Upper lobe of left lung (tissue), 6 donors: ENCODE results near the gene UBE2D3. TPM values are rescaled to one million over a fixed set of nuclear protein-coding genes. Genes with fewer than 3 reads are reported as not detected.

Experiments used
- ATAC-seq, 2 donors: fragments of 200-7000 bp; cut with Tn5 transposase; one replicate each; pipeline ENCODE4 v1.9.1; 2022; ENCODE audit warnings: mild to moderate bottlenecking in 2 of 2, moderate library complexity in 2 of 2; ENCODE audit not compliant: low FRiP score in 2 of 2
- DNase-seq, 2 donors: peaks; one replicate each; pipeline ENCODE4 v3.0.0-alpha.2; 2019 to 2020
- H3K27ac ChIP-seq, 4 donors: fragments of 200-600 bp; sonication (generic); one replicate each; pipeline ENCODE4 v1.5.1; 2016 to 2019
- H3K27me3 ChIP-seq, 4 donors: fragments of 200-600 bp; sonication (generic); one replicate each; pipeline ENCODE4 v1.5.1; 2017 to 2019
- H3K36me3 ChIP-seq, 4 donors: fragments of 200-600 bp; sonication (generic); one replicate each; pipeline ENCODE4 v1.5.1; 2016 to 2019
- H3K4me1 ChIP-seq, 4 donors: fragments of 200-600 bp; sonication (generic); one replicate each; pipeline ENCODE4 v1.5.1; 2018 to 2019
- H3K4me3 ChIP-seq, 4 donors: fragments of 200-600 bp; sonication (generic); one replicate each; pipeline ENCODE4 v1.5.1; 2017 to 2019; ENCODE audit warnings: mild to moderate bottlenecking in 2 of 4, moderate library complexity in 1 of 4
- H3K9me3 ChIP-seq, 4 donors: fragments of 200-600 bp; sonication (generic); one replicate each; pipeline ENCODE4 v1.5.1; 2018 to 2019
- CTCF ChIP-seq, 6 experiments: fragments of 450-650 bp in 4 of 6; fragments of 200-600 bp in 2 of 6; sonication (generic) in 2 of 6; IDR thresholded peaks; one replicate each; pipeline ENCODE4 v1.5.1; 2016 to 2019; ENCODE audit warnings: antibody characterized with exemption in 6 of 6
- EP300 ChIP-seq, 4 donors: sonication (generic); formaldehyde crosslinking; IDR thresholded peaks; one replicate each; pipeline ENCODE4 v1.5.1; 2017; ENCODE audit warnings: antibody characterized with exemption in 4 of 4, control low read depth in 2 of 4
- POLR2A ChIP-seq, 4 donors: fragments of 450-650 bp; IDR thresholded peaks; one replicate each; pipeline ENCODE4 v1.5.1; 2016 to 2017; ENCODE audit warnings: antibody characterized with exemption in 4 of 4, mild to moderate bottlenecking in 2 of 4
- POLR2AphosphoS5 ChIP-seq, 2 donors: sonication (generic); formaldehyde crosslinking; IDR thresholded peaks; one replicate each; pipeline ENCODE4 v1.5.1; 2017; ENCODE audit warnings: antibody characterized with exemption in 2 of 2
- WGBS, 2 donors: methylation state at CpG; one replicate each; pipeline ENCODE4 v1.1.5; 2017 to 2018; 5-methylcytosine and 5-hydroxymethylcytosine counted together
- total RNA-seq, 6 donors: library from RNA; depleted of rRNA in 4 of 6; stranded (reverse); fragments of >200 nt in 4 of 6; gene quantifications; one replicate each; pipeline versions ENCODE4 v1.1.0 to v1.2.1, GENCODE V29; 2016 to 2021
- donor health status: DM: no; HTN: no; CAD: no; lungs with moderate emphysema.
- donor health status: DM: no; HTN: yes; CAD: no; lungs with severe emphysema.

The UBE2D3 gene
- total RNA-seq, 6 donors from 2014 or later = 215 to 376 (median 317) TPM

DNA sequence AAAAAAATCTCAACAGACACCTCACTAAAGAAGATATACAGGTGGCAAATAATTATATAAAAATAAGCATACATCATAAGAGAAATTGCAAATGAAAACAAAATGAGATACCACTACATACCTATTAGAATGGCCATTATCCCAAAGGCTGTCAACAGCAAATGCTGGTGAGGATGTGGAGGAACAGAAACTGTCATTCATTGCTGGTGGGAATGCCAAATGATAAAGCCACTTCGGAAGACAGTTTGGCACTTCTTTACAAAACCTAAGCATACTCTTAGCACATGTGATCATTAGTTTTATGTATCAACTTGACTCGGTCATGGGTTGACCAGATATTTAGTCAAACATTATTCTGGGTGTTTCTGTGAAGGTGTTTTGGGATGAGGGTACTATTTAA, 53.1 kb downstream of the UBE2D3 start:
- Histone ChIP-seq H3K27ac (no peak overlapping the region), H3K9me3 (no peaks in the 10 kb centered on the region), H3K36me3 (no peaks in the 10 kb centered on the region), H3K4me3 (no peak overlapping the region), H3K27me3 (no peaks in the 10 kb centered on the region), H3K4me1 (peaks cover 0 to 4% (median 0%) of the 10 kb centered on the region in 4 donors)
- TF ChIP-seq EP300 (IDR thresholded peaks at IDR 0.05) (no peak), POLR2A (IDR thresholded peaks at IDR 0.05) (no peak), POLR2AphosphoS5 (IDR thresholded peaks at IDR 0.05) (no peak), CTCF (IDR thresholded peaks at IDR 0.05) (no peak)
- 58 to 62% methylated on average over 2 of the region's 2 CpGs for WGBS, 2 donors
- DNase-seq = no peak
- ATAC-seq = no peak

DNA sequence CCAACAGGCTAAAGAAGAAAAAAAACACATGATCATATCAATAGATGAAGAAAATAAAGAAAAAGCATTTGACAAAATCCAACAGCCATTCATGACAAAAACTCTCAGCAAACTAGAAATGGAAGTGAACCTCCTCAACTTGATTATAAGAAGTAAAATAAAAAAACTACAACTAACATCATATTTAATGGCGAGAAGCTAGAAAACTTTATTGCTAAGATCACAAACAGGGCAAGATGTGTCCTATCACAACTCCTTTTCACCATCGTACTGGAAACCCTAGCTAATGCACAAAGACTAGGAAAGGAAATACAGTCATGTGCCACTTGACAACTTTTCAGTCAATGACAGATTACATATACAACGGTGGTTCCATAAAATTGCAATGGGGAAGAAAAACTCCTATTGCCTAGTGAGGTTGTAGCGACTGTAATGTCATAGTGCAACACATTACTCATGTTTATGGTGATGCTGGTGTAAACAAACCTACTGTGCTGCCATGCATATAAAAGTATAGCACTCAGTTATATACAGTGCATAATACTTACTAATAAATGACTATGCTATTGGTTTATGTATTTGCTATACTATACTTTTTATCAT, 54.5 kb downstream of the UBE2D3 start:
- DNase-seq = no peak
- H3K4me3 ChIP-seq = no peak overlapping the region
- no peak overlapping the region for H3K27ac ChIP-seq
- no peaks in the 10 kb centered on the region for H3K27me3 ChIP-seq
- no peak for ATAC-seq
- no peaks in the 10 kb centered on the region for H3K9me3 ChIP-seq
- TF ChIP-seq CTCF (IDR thresholded peaks at IDR 0.05) = no peak
- no peak for TF ChIP-seq EP300 (IDR thresholded peaks at IDR 0.05)
- no peak for TF ChIP-seq POLR2AphosphoS5 (IDR thresholded peaks at IDR 0.05)
- no peak for TF ChIP-seq POLR2A (IDR thresholded peaks at IDR 0.05)
- H3K4me1 ChIP-seq = no peaks in the 10 kb centered on the region
- 59 to 68% methylated on average over 4 of the region's 4 CpGs for WGBS, 2 donors
- no peaks in the 10 kb centered on the region for H3K36me3 ChIP-seq

GRCh38 chr4:102764901-102765300, 62.5 kb downstream of the UBE2D3 start:
- DNase-seq (no peak), ATAC-seq (no peak)
- Histone ChIP-seq H3K36me3 (no peaks in the 10 kb centered on the region), H3K4me3 (no peak overlapping the region), H3K27ac (no peak overlapping the region), H3K4me1 (peaks cover 0 to 10% (median 3%) of the 10 kb centered on the region in 4 donors), H3K27me3 (no peaks in the 10 kb centered on the region), H3K9me3 (no peaks in the 10 kb centered on the region)
- TF ChIP-seq EP300 (IDR thresholded peaks at IDR 0.05) = no peak
- TF ChIP-seq CTCF (IDR thresholded peaks at IDR 0.05) = no peak
- no peak for TF ChIP-seq POLR2A (IDR thresholded peaks at IDR 0.05)
- no peak for TF ChIP-seq POLR2AphosphoS5 (IDR thresholded peaks at IDR 0.05)
- WGBS, 2 donors = 89 to 90% methylated on average over 3 of the region's 3 CpGs

- 81 to 88% methylated on average over 14 of the region's 14 CpGs for WGBS, 2 donors
- peak overlapping the region in 2 of 4 donors; percentile 68 to 88 for H3K4me3 ChIP-seq
- H3K36me3 ChIP-seq = no peaks in the 10 kb centered on the region
- no peak for DNase-seq
- peaks cover 3 to 32% (median 17%) of the 10 kb centered on the region in 4 donors for H3K4me1 ChIP-seq
- no peaks in the 10 kb centered on the region for H3K27me3 ChIP-seq
- no peak overlapping the region for H3K27ac ChIP-seq
- no peak for ATAC-seq
- no peaks in the 10 kb centered on the region for H3K9me3 ChIP-seq
- TF ChIP-seq EP300 (IDR thresholded peaks at IDR 0.05) = no peak
- TF ChIP-seq POLR2A (IDR thresholded peaks at IDR 0.05) = no peak
- TF ChIP-seq CTCF (IDR thresholded peaks at IDR 0.05) = no peak
- no peak for TF ChIP-seq POLR2AphosphoS5 (IDR thresholded peaks at IDR 0.05)
These were observed 65.4 kb downstream of the UBE2D3 start for GRCh38 chr4:102761906-102762305.

GRCh38 chr4:102761296-102761701, 66.1 kb downstream of the UBE2D3 start:
- WGBS, 2 donors = 2 to 10% methylated on average over 9 to 15 of the region's 15 CpGs
- Histone ChIP-seq H3K4me3 (peak overlapping the region; percentile 68 to 88 (median 71)), H3K27me3 (no peaks in the 10 kb centered on the region), H3K9me3 (no peaks in the 10 kb centered on the region), H3K4me1 (peaks cover 3 to 32% (median 17%) of the 10 kb centered on the region in 4 donors), H3K27ac (peak overlapping the region; percentile 91 to 96 (median 92)), H3K36me3 (no peaks in the 10 kb centered on the region)
- peak in 1 of 2 donors; percentile 23 for DNase-seq
- TF ChIP-seq POLR2A (IDR thresholded peaks at IDR 0.05) (no peak), EP300 (IDR thresholded peaks at IDR 0.05) (no peak), CTCF (IDR thresholded peaks at IDR 0.05) (no peak), POLR2AphosphoS5 (IDR thresholded peaks at IDR 0.05) (no peak)
- ATAC-seq = peak; percentile 19 to 30
